HepG2 (cell line): ENCODE measurements around the gene FAM83E. TPM values are rescaled to one million over a fixed set of nuclear protein-coding genes. Genes with fewer than 3 reads are reported as not detected.
A peak's percentile ranks its signal among the peaks of the same experiment; 100 is the strongest.

Experiments used
- ATAC-seq: fragments of 200-7000 bp; cut with Tn5 transposase; 3 replicates; pipeline ENCODE4 v1.9.1; 2020; ENCODE audit warnings: mild to moderate bottlenecking, moderate library complexity
- BruUV-seq: library from RNA; stranded (reverse); fragments of 400-500 nt; replicated peaks from 2 replicates; lab custom pipeline; 2021; lab: Mats Ljungman, UMichigan
- CTCF ChIA-PET: fragments of 300-600 bp; formaldehyde crosslinking; extraction: SDS; loops from one replicate; lab custom pipeline; 2021; ENCODE audit warnings: low total read pairs, inconsistent platforms, low intra/inter-chr PET ratio; lab: Yijun Ruan, JAX
- POLR2A ChIA-PET: fragments of 350-600 bp; sonication (Branson Sonifier 250); formaldehyde crosslinking; loops from one replicate; lab custom pipeline; 2020; ENCODE audit warnings: antibody characterized with exemption, inconsistent platforms; lab: Yijun Ruan, JAX
- DNase-seq: peaks from one replicate; pipeline ENCODE4 v3.0.0-alpha.2; 2015; ENCODE audit warnings: low spot score
- FAIRE-seq: peaks from 3 replicates; lab custom pipeline; 2011; peaks lifted over from hg19 to GRCh38; lab: Jason Lieb, UNC
- H2AFZ ChIP-seq: one replicate; pipeline ENCODE4 v1.6.1; 2011; ENCODE audit warnings: low read length, inconsistent platforms
- H3K27ac ChIP-seq: fragments of 300-600 bp; 3 replicates; pipeline ENCODE4 v1.8.0; 2011; ENCODE audit warnings: mixed run types, mild to moderate bottlenecking, mixed read lengths, low read length, inconsistent platforms; ENCODE audit not compliant: insufficient read depth; ENCODE audit errors: extremely low read length
- H3K27me3 ChIP-seq, 2 experiments: fragments of 200-600 bp in 1 of 2; 2 replicates in 1 of 2; 3 replicates in 1 of 2; pipeline versions ENCODE4 v1.6.0 to v1.8.0; 2011; ENCODE audit warnings: low read length in 2 of 2, mild to moderate bottlenecking in 2 of 2, moderate library complexity in 2 of 2, inconsistent platforms in 1 of 2; ENCODE audit not compliant: insufficient read depth in 2 of 2, control insufficient read depth in 1 of 2
- H3K36me3 ChIP-seq, 2 experiments: fragments of 200-600 bp in 1 of 2; replicated peaks in 1 of 2; 2 replicates in 1 of 2; 3 replicates in 1 of 2; pipeline versions ENCODE4 v1.5.1 to v1.8.0; 2011; ENCODE audit warnings: low read length in 2 of 2, inconsistent platforms in 1 of 2; ENCODE audit not compliant: insufficient read depth in 2 of 2, control insufficient read depth in 1 of 2
- H3K4me1 ChIP-seq: 2 replicates; pipeline ENCODE4 v1.5.1; 2012; ENCODE audit warnings: low read length, inconsistent platforms; ENCODE audit not compliant: insufficient read depth
- H3K4me2 ChIP-seq: 2 replicates; pipeline ENCODE4 v1.6.0; 2011; ENCODE audit warnings: low read depth, low read length, inconsistent platforms
- H3K4me3 ChIP-seq, 3 experiments: fragments of 200-600 bp in 1 of 3; sonication (generic), shearing (Covaris generic) in 1 of 3; replicated peaks in 1 of 3; 2 replicates each; pipeline ENCODE4 v1.5.1; 2011 to 2016; ENCODE audit warnings: low read length in 3 of 3, inconsistent platforms in 2 of 3, low read depth in 2 of 3, mild to moderate bottlenecking in 2 of 3, control low read depth in 1 of 3, mixed read lengths in 1 of 3; ENCODE audit not compliant: insufficient read depth in 1 of 3
- H3K79me2 ChIP-seq: one replicate; pipeline ENCODE4 v1.6.1; 2011; ENCODE audit warnings: low read length, inconsistent platforms; ENCODE audit not compliant: insufficient read depth
- H3K9ac ChIP-seq: 2 replicates; pipeline ENCODE4 v1.6.0; 2011; ENCODE audit warnings: mild to moderate bottlenecking, low read depth, low read length, inconsistent platforms; ENCODE audit not compliant: insufficient read depth
- H3K9me3 ChIP-seq: 2 replicates; pipeline ENCODE4 v1.5.1; 2012; ENCODE audit warnings: mild to moderate bottlenecking, low read length
- H4K20me1 ChIP-seq: 2 replicates; pipeline ENCODE4 v1.6.0; 2011; ENCODE audit warnings: inconsistent platforms, mild to moderate bottlenecking, low read length, moderate library complexity; ENCODE audit not compliant: insufficient read depth
- MIXL1 ChIP-seq: IDR thresholded peaks from 2 replicates; pipeline ENCODE4 v1.6.1; 2016
- NFRKB ChIP-seq: fragments of 450-650 bp; IDR thresholded peaks from 2 replicates; pipeline ENCODE4 v1.6.1; 2017
- THYN1 ChIP-seq: sonication (generic); formaldehyde crosslinking; IDR thresholded peaks from 2 replicates; pipeline ENCODE4 v1.8.1; 2023; ENCODE audit warnings: low read depth, mild to moderate bottlenecking, moderate library complexity, missing genetic modification reagents, borderline replicate concordance
- ZNF768 ChIP-seq: sonication (generic); formaldehyde crosslinking; IDR thresholded peaks from 2 replicates; pipeline ENCODE4 v1.4.0; 2020; ENCODE audit warnings: missing genetic modification reagents
- WGBS: methylation state at CpG from one replicate; pipeline ENCODE4 v1.1.6; 2017; ENCODE audit warnings: low lambda C conversion rate; 5-methylcytosine and 5-hydroxymethylcytosine counted together
- in situ Hi-C: cut with HindIII; loops from 2 replicates; pipeline ENCODE4 v1.10.0; 2017; ENCODE audit warnings: low pct_unique_long_range_greater_than_20kb; ENCODE audit not compliant: extremely low pct_ligation_motif_present
- intact Hi-C: fragments of 100-400 bp; cut with micrococcal nuclease; formaldehyde crosslinking; loops from one replicate; pipeline ENCODE4 v1.10.0; 2022; ENCODE audit not compliant: unreplicated experiment
- polyA plus RNA-seq, 8 experiments: library from polyadenylated mRNA; depleted of rRNA in 3 of 8; stranded (reverse) in 7 of 8; unstranded in 1 of 8; fragments of >200 nt; fragmentation: Illumina TruSeq in 4 of 8; extraction: Trizol in 4 of 8; gene quantifications; 2 replicates each; pipeline versions ENCODE4 v1.2.1 to v1.2.3, GENCODE V29; 2011 to 2016; ENCODE audit warnings: low read depth in 4 of 8, missing spikeins in 1 of 8, mixed read lengths in 1 of 8; ENCODE audit not compliant: insufficient read depth in 1 of 8
- total RNA-seq, 5 experiments: library from RNA; depleted of rRNA; stranded (reverse); fragments of >200 nt; fragmentation: Illumina TruSeq; extraction: Trizol; gene quantifications; 2 replicates each; pipeline ENCODE4 v1.2.3, GENCODE V29; 2016; ENCODE audit warnings: low read depth in 1 of 5
- TF ChIP-seq, protein P1 (sequence below): sonication (generic); formaldehyde crosslinking; IDR thresholded peaks from 2 replicates; pipeline ENCODE4 v1.5.0; 2020; ENCODE audit warnings: mild to moderate bottlenecking, missing genetic modification reagents, moderate library complexity

Gene FAM83E
- total and polyA plus RNA-seq, 2 of the 13 experiments (the other 11 are each of a cell fraction or from before 2014, with no cell fraction given), result 0.18 to 0.60 TPM

DNA sequence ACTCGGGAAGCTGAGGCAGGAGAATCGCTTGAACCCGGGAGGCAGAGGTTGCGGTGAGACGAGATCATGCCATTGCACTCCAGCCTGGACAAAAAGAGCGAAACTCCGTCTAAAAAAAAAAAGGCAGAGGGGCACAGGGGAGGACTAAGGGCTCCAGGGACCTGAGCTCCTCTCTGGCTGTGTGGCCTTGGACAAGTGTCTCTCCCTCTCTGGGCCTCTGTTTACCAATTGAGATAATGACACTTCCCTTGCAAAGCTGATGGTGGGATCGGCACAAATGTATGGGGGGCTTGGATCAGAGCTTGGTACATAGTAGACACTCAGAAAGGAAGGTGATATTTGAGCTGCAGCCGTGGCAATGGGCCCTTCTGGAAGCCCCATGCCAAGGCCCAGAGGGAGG is 19.7 kb downstream of the FAM83E start:
- TF ChIP-seq ZNF768 (peak; percentile 86), THYN1 (no peak)
- no TSS peak for BruUV-seq
- in situ Hi-C loops (no loop called here), intact Hi-C loops (no loop called here)
- Histone ChIP-seq H2AFZ (no peak overlapping the region), H4K20me1 (no peaks in the 10 kb centered on the region), H3K4me2 (no peak overlapping the region), H3K4me3 (no peak overlapping the region), H3K36me3 (no peaks in the 10 kb centered on the region), H3K9me3 (no peaks in the 10 kb centered on the region), H3K27ac (no peak overlapping the region), H3K79me2 (no peaks in the 10 kb centered on the region), H3K4me1 (peaks cover 8% of the 10 kb centered on the region; the same call in 1 of the 2 replicates), H3K27me3 (peaks cover 1 to 12% of the 10 kb centered on the region in 2 experiments; a peak in 4 of 5 replicates), H3K9ac (no peak overlapping the region)
- POLR2A ChIA-PET, result interaction anchor here (1.1 kb wide), 1 partner anchor 24 kb away, joined by 3 read pairs; the partner anchor contains the start of genes RPL18 and SPHK2
- DNase-seq, result no peak
- FAIRE-seq, result no peak
- ATAC-seq, result no peak
- CTCF ChIA-PET, result no interaction called here
- 61% methylated on average over 8 of the region's 9 CpGs for WGBS

- intact Hi-C loops, result no loop called here
- TF ChIP-seq NFRKB (no peak), MIXL1 (CRISPR knock-in tag) (no peak)
- TF ChIP-seq, protein P1, sequence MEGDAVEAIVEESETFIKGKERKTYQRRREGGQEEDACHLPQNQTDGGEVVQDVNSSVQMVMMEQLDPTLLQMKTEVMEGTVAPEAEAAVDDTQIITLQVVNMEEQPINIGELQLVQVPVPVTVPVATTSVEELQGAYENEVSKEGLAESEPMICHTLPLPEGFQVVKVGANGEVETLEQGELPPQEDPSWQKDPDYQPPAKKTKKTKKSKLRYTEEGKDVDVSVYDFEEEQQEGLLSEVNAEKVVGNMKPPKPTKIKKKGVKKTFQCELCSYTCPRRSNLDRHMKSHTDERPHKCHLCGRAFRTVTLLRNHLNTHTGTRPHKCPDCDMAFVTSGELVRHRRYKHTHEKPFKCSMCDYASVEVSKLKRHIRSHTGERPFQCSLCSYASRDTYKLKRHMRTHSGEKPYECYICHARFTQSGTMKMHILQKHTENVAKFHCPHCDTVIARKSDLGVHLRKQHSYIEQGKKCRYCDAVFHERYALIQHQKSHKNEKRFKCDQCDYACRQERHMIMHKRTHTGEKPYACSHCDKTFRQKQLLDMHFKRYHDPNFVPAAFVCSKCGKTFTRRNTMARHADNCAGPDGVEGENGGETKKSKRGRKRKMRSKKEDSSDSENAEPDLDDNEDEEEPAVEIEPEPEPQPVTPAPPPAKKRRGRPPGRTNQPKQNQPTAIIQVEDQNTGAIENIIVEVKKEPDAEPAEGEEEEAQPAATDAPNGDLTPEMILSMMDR (CRISPR knock-in tag), result 0 out of 2 replicates have a peak, but pooled peaks have one; percentile 9
- DNase-seq, result no peak
- no peaks in the 10 kb centered on the region for H3K36me3 ChIP-seq
- no peaks in the 10 kb centered on the region for H4K20me1 ChIP-seq
- ChIA-PET POLR2A (no interaction called here), CTCF (interaction anchor here (1.2 kb wide), 1 partner anchor 17 kb away, joined by 3 read pairs; no protein-coding TSS in a partner anchor)
- H3K9me3 ChIP-seq, result no peaks in the 10 kb centered on the region
- WGBS, result 41% methylated on average over 5 of the region's 5 CpGs
- no peak overlapping the region for H3K9ac ChIP-seq
- H3K79me2 ChIP-seq, result no peaks in the 10 kb centered on the region
- no peak for FAIRE-seq
- ATAC-seq, result peak; percentile 26; the same call in 1 of the 3 replicates
- no peak overlapping the region for H2AFZ ChIP-seq
- no peak overlapping the region for H3K4me2 ChIP-seq
- H3K27ac ChIP-seq, result no peak overlapping the region
- peaks cover 1 to 3% of the 10 kb centered on the region in 2 experiments; a peak in 2 of 5 replicates for H3K27me3 ChIP-seq
- in situ Hi-C loops, result no loop called here
- no peak overlapping the region for H3K4me3 ChIP-seq
- peaks cover 8% of the 10 kb centered on the region; the same call in 1 of the 2 replicates for H3K4me1 ChIP-seq
- no TSS peak for BruUV-seq
Measured at GRCh38 chr19:48591021-48591420, 23.9 kb downstream of the FAM83E start.
